ENCODE results near the gene DNAJB14.
A peak's percentile ranks its signal among the peaks of the same experiment; 100 is the strongest.
"Not testable (repeated sequence)": the region's sequence is repeated elsewhere in the genome, so short reads cannot be mapped to it uniquely, and the experiment has no call there.

Gene DNAJB14

DNA sequence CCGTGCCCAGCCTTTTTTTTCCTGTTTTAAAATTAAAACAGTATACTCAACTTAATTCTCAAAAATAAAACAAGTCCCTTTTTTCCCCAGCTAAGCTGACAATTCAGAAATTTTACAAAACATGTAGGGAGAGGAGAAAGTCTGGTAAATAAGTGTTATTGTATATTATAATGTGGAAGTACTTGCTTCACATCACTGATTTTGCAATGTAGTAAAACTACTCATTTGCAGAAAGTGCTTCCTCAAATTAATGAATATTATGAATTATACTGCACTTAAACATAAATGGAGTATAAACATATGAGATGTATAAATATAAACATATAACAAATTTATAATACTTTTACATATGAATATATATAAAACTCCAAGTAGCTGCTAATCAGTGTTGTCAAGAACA, 15.3 kb upstream of the DNAJB14 start:
- Histone ChIP-seq H3K27ac (ENCODE audit: low read length) (no peak overlapping the region), H3K36me3 (ENCODE audit: control insufficient read depth in 1 of 2, insufficient read depth in 2 of 2, low read length in 2 of 2) (no peaks in the 10 kb centered on the region), H3K4me1 (ENCODE audit: control insufficient read depth in 1 of 2, insufficient read depth in 2 of 2, low read length in 2 of 2) (no peaks in the 10 kb centered on the region), H3K27me3 (ENCODE audit: low read depth, low read length) (no peaks in the 10 kb centered on the region), H3K4me3 (ENCODE audit: low read depth in 1 of 2, low read length in 2 of 2) (no peak overlapping the region), H3K9me3 (ENCODE audit: control insufficient read depth in 1 of 2, low read length in 2 of 2) (no peaks in the 10 kb centered on the region)

DNA sequence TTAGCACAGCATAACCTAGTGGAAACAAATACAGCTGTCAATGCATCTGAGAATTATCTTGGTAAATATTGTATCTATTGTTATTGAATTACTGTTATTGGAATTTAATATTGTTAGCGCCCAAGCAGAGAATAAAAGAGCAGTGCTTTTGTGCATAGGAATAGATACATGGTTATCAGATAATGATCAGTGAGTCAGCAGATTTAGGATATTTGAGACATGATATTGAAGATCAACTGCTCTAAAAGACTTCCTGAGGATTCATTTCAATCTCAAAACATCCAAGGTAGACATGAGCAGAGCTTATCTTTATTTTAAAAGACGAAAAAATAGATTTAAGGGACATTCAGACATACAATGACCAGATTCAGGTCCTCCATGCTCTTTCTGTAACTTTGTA, 14.2 kb upstream of the DNAJB14 start:
- Histone ChIP-seq H3K36me3 (ENCODE audit: control insufficient read depth in 1 of 2, insufficient read depth in 2 of 2, low read length in 2 of 2) (no peaks in the 10 kb centered on the region), H3K4me3 (ENCODE audit: low read depth in 1 of 2, low read length in 2 of 2) (no peak overlapping the region), H3K9me3 (ENCODE audit: control insufficient read depth in 1 of 2, low read length in 2 of 2) (no peaks in the 10 kb centered on the region), H3K27me3 (ENCODE audit: low read depth, low read length) (no peaks in the 10 kb centered on the region), H3K4me1 (ENCODE audit: control insufficient read depth in 1 of 2, insufficient read depth in 2 of 2, low read length in 2 of 2) (no peaks in the 10 kb centered on the region), H3K27ac (ENCODE audit: low read length) (no peak overlapping the region)

DNA sequence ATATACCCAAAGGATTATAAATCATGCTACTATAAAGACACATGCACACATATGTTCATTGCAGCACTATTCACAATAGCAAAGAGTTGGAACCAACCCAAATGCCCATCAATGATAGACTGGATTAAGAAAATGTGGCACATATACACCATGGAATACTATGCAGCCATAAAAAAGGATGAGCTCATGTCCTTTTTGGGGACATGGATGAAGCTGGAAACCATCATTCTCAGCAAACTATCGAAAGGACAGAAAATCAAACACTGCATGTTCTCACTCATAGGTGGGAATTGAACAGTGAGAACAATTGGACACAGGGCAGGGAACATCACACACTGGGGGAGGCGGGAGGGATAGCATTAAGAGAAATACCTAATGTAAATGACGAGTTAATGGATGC, 11.8 kb upstream of the DNAJB14 start:
- not testable (repeated sequence) for H3K4me1 ChIP-seq (ENCODE audit: control insufficient read depth in 1 of 2, insufficient read depth in 2 of 2, low read length in 2 of 2); H3K4me3 ChIP-seq (ENCODE audit: low read depth in 1 of 2, low read length in 2 of 2); H3K27me3 ChIP-seq (ENCODE audit: low read depth, low read length); H3K36me3 ChIP-seq (ENCODE audit: control insufficient read depth in 1 of 2, insufficient read depth in 2 of 2, low read length in 2 of 2); H3K27ac ChIP-seq (ENCODE audit: low read length); H3K9me3 ChIP-seq (ENCODE audit: control insufficient read depth in 1 of 2, low read length in 2 of 2)

DNA sequence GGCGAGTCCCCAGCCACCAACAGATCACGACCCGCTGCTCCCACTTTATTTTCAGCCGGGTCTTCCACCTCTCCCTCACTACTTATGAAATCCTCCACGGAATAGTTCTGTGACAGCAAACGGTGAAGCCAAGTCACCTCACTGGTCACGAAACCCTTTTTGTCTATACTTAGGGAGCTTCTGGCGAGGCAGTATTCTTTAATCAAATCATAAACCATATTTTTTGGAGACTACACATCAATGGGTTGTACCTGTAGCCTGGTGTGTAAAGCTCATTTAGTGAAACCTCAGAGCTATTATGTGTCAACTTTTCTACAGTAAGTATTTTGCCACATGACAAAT, 4.5 kb upstream of the DNAJB14 start:
- Histone ChIP-seq H3K27me3 (ENCODE audit: low read depth, low read length) (no peaks in the 10 kb centered on the region), H3K27ac (ENCODE audit: low read length) (peak overlapping the region; percentile 85), H3K36me3 (ENCODE audit: control insufficient read depth in 1 of 2, insufficient read depth in 2 of 2, low read length in 2 of 2) (peaks cover 0 to 5% of the 10 kb centered on the region in 2 donors), H3K4me3 (ENCODE audit: low read depth in 1 of 2, low read length in 2 of 2) (peak overlapping the region; percentile 76 to 93), H3K9me3 (ENCODE audit: control insufficient read depth in 1 of 2, low read length in 2 of 2) (no peaks in the 10 kb centered on the region), H3K4me1 (ENCODE audit: control insufficient read depth in 1 of 2, insufficient read depth in 2 of 2, low read length in 2 of 2) (peaks cover 5 to 15% of the 10 kb centered on the region in 2 donors)

DNA sequence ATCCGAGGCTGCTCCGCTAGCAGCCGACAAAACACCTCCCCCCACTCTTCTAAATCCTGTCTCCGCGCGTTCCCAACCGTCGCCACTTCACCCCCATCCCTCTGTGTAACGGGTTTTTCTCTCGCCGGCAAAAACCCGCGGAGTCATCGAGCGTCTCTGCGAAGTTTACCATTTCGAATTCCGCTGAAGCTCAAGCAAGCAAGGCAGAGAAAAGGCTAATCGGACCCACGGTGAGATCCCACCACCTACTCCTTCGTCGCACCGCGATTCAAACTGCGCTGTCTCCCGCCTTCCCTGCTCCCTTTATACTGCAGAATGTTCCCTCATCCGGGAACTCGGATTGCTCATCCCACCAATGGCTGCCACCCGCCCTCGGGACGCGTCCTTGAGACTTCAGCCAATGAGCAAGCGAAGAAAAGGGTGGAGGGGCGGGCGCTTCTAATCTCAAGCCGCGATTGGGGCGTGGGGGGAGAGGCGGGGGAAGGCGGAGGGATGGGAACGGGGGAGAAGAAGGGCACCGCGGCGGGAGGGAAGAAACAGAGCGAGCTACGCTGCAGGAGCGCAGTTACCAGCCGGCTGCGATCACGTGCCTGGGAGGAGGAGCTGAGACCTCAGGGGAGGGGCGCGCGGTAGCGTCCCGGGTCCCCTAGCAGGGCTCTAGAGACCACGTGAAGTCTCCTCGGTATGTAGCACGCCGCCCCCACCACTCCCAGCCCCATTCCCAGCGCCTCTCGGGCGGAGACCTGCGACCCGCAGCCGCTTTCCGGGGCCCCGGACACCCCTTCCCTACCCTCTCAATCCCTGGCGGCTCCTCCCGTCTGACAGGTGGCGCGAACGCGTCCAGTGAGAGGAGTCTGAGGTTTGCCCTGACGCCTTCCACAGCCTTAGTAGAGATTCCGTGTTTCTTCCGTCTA, 3.8 kb upstream of the DNAJB14 start, which contains the start of gene H2AZ1:
H2AZ1 (minus strand) TSS at position 277 of the 914 bp plus-strand sequence; CDS start at position 172, 105 bp downstream.
- Histone ChIP-seq H3K27ac (ENCODE audit: low read length) (peak within 1 kb of the TSS; percentile 88), H3K4me3 (ENCODE audit: low read depth in 1 of 2, low read length in 2 of 2) (peak within 1 kb of the TSS; percentile 76 to 95), H3K9me3 (ENCODE audit: control insufficient read depth in 1 of 2, low read length in 2 of 2) (no peaks in the 10 kb centered on the region), H3K36me3 (ENCODE audit: control insufficient read depth in 1 of 2, insufficient read depth in 2 of 2, low read length in 2 of 2) (peaks cover 0 to 5% of the 10 kb centered on the region in 2 donors), H3K4me1 (ENCODE audit: control insufficient read depth in 1 of 2, insufficient read depth in 2 of 2, low read length in 2 of 2) (peaks cover 5 to 20% of the 10 kb centered on the region in 2 donors), H3K27me3 (ENCODE audit: low read depth, low read length) (no peaks in the 10 kb centered on the region)

DNA sequence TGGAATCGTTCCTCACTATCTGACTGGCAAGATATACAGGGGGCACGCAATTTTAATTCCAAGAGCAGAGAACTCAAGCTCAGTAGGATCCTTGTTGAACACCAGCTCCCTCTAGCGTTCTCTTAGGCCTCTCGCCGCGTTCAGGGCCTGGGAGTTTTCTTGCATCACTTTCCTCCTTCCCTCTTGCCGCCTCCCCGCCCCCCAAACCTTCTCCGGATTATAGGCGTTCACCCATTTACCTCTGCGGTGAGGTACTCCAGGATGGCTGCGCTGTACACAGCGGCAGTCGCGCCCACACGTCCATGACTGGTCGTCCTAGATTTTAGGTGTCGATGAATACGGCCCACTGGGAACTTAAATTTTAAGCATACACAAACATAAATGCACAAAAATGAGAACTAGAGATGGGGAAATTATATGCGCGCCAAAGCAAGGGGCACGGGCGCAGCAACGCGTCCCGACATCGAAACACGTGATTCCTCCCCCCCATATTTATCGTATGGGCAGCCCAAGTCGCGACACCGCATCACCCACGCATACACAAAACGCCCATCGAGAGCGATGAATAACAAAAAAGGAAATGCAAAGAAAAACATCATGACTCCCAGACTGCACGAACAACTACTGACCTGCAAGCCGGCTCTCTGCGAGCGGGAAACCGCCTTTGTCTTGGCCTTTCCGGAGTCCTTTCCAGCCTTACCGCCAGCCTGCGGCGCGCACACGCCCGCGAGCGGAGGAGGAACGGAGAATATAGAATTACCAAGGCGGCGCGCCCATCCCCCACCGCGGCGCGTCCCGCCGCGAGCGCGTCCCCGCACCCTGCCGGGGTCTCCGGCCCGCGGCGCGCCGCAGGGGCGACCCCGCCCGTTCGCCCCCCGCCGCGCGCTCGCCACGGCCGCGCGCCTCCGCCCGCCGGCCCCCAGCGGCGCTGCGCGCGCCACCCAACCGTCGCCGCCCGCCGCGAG, 2.9 kb upstream of the DNAJB14 start:
- H3K27me3 ChIP-seq (ENCODE audit: low read depth, low read length): no peaks in the 10 kb centered on the region
- peak overlapping the region; percentile 76 to 95 for H3K4me3 ChIP-seq (ENCODE audit: low read depth in 1 of 2, low read length in 2 of 2)
- H3K9me3 ChIP-seq (ENCODE audit: control insufficient read depth in 1 of 2, low read length in 2 of 2): no peaks in the 10 kb centered on the region
- peaks cover 0 to 5% of the 10 kb centered on the region in 2 donors for H3K36me3 ChIP-seq (ENCODE audit: control insufficient read depth in 1 of 2, insufficient read depth in 2 of 2, low read length in 2 of 2)
- peak overlapping the region; percentile 88 for H3K27ac ChIP-seq (ENCODE audit: low read length)
- peaks cover 5 to 30% of the 10 kb centered on the region in 2 donors for H3K4me1 ChIP-seq (ENCODE audit: control insufficient read depth in 1 of 2, insufficient read depth in 2 of 2, low read length in 2 of 2)

DNA sequence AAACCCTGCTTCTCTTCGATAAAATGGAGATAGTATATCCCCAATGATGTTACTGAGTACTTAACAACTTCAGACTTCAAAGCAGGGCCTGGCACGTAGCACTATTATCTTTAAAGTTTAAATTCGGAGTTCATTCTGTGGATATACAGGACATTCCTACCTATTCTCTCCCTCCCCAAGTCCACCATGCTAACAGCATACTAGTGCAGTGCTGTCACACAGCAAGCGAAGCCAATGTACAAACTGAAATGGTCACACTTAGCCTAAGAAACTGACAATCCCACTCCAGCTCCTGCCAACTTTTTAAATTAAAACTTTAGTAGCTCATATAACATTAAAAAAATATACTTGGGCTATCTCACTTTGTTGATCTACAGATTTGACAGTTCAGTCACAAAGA, 1.2 kb upstream of the DNAJB14 start:
- Histone ChIP-seq H3K27me3 (ENCODE audit: low read depth, low read length) (no peaks in the 10 kb centered on the region), H3K36me3 (ENCODE audit: control insufficient read depth in 1 of 2, insufficient read depth in 2 of 2, low read length in 2 of 2) (peaks cover 0 to 5% of the 10 kb centered on the region in 2 donors), H3K4me1 (ENCODE audit: control insufficient read depth in 1 of 2, insufficient read depth in 2 of 2, low read length in 2 of 2) (peaks cover 5 to 40% of the 10 kb centered on the region in 2 donors), H3K9me3 (ENCODE audit: control insufficient read depth in 1 of 2, low read length in 2 of 2) (no peaks in the 10 kb centered on the region), H3K4me3 (ENCODE audit: low read depth in 1 of 2, low read length in 2 of 2) (peak overlapping the region; percentile 38 to 94), H3K27ac (ENCODE audit: low read length) (peak overlapping the region; percentile 90)

DNA sequence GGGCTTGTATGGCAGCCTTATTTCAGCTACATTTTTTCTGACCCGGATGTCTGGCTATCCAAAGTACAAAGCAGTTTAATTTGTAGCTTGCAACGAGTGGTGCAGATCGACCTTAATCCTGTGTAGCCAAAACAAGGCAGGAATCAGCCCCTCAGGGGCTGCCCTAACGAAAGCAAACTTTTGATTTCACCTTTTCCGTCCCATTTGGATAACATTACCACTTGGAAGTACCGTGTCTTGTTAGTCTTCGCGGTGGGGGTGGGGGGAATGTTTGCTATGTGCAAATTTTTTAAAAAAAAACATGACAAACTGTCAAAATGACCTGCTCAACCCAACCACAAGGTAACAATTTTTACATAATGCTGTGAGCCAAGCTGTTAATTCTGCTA, 766 bp upstream of the DNAJB14 start:
- Histone ChIP-seq H3K4me3 (ENCODE audit: low read depth in 1 of 2, low read length in 2 of 2) (peak overlapping the region; percentile 38 to 94), H3K27me3 (ENCODE audit: low read depth, low read length) (no peaks in the 10 kb centered on the region), H3K9me3 (ENCODE audit: control insufficient read depth in 1 of 2, low read length in 2 of 2) (no peaks in the 10 kb centered on the region), H3K36me3 (ENCODE audit: control insufficient read depth in 1 of 2, insufficient read depth in 2 of 2, low read length in 2 of 2) (peaks cover 0 to 5% of the 10 kb centered on the region in 2 donors), H3K27ac (ENCODE audit: low read length) (peak overlapping the region; percentile 90), H3K4me1 (ENCODE audit: control insufficient read depth in 1 of 2, insufficient read depth in 2 of 2, low read length in 2 of 2) (peaks cover 5 to 40% of the 10 kb centered on the region in 2 donors)

DNA sequence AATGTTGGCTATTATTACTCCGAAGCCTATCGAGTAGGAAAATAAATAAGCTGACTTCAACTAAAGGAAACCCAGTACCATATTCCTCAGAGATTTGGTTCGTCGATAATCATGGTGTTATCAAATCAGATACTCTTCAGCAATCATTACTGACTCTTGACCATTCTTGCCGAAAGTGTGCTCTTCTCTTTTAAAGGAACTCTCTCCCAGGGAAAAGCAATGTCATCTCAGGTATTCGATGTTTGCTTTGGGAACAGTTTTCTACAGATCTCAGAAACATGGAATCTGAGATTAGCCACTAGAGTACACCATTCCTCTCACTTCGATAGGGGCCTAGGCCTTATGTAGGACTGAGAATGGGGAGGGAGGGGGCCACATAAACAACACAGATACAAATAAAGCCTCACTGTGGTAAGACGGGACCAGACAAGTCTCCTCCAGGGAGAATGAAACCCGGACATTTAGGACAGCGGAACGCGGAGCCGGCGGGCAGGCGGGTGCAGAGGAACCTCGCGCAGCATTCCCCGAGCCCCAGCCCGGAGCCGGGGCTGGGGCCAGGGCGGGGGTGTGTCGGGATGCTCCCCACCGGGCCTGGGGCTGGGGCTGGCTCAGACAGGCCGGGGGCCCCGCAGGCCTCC, 581 bp downstream of the DNAJB14 start:
- Histone ChIP-seq H3K36me3 (ENCODE audit: control insufficient read depth in 1 of 2, insufficient read depth in 2 of 2, low read length in 2 of 2) (peaks cover 0 to 5% of the 10 kb centered on the region in 2 donors), H3K9me3 (ENCODE audit: control insufficient read depth in 1 of 2, low read length in 2 of 2) (no peaks in the 10 kb centered on the region), H3K27ac (ENCODE audit: low read length) (peak overlapping the region; percentile 82), H3K4me1 (ENCODE audit: control insufficient read depth in 1 of 2, insufficient read depth in 2 of 2, low read length in 2 of 2) (peaks cover under 1 to 40% of the 10 kb centered on the region in 2 donors), H3K27me3 (ENCODE audit: low read depth, low read length) (no peaks in the 10 kb centered on the region), H3K4me3 (ENCODE audit: low read depth in 1 of 2, low read length in 2 of 2) (peak overlapping the region; percentile 87 to 94)

DNA sequence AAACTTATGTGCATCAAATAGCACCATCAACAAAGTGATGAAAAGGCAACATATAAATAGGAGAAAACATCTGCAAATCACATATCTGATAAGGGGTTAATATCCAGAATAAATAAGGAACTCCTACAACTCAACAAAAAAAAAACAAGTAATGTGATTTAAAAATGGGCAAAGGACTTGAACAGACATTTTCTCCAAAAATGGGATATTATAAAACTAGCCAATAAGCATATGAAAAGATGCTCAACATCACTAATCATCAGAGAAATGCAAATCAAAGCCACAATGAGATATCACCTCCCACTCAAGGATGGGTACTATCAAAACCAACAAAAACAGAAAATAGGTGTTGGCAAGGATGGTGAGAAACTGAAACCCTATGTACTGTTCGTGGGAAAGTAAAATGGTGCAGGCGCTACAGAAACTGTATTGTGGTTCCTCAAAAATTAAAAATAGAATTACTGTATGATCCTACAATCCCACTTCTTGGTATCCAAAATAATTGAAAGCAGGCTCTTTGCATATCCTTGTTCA, 2.4 kb downstream of the DNAJB14 start:
- Histone ChIP-seq H3K27me3 (ENCODE audit: low read depth, low read length) (no peaks in the 10 kb centered on the region), H3K27ac (ENCODE audit: low read length) (no peak overlapping the region), H3K36me3 (ENCODE audit: control insufficient read depth in 1 of 2, insufficient read depth in 2 of 2, low read length in 2 of 2) (peaks cover 0 to 5% of the 10 kb centered on the region in 2 donors), H3K9me3 (ENCODE audit: control insufficient read depth in 1 of 2, low read length in 2 of 2) (no peaks in the 10 kb centered on the region), H3K4me1 (ENCODE audit: control insufficient read depth in 1 of 2, insufficient read depth in 2 of 2, low read length in 2 of 2) (peaks cover 0 to 40% of the 10 kb centered on the region in 2 donors), H3K4me3 (ENCODE audit: low read depth in 1 of 2, low read length in 2 of 2) (no peak overlapping the region)

All from muscle layer of duodenum (tissue), 2 donors.